Lower leg skin (tissue), 3 donors: ENCODE measurements around the gene NMUR1.

Experiments used
- CTCF ChIP-seq, 3 donors: fragments of 450-650 bp; IDR thresholded peaks; one replicate each; pipeline ENCODE4 v1.5.1; 2016; ENCODE audit warnings: antibody characterized with exemption in 3 of 3, mild to moderate bottlenecking in 3 of 3, moderate library complexity in 2 of 3
- POLR2A ChIP-seq, 2 donors: fragments of 450-650 bp; IDR thresholded peaks; one replicate each; pipeline ENCODE4 v1.6.1; 2016 to 2017; ENCODE audit warnings: antibody characterized with exemption in 2 of 2, mild to moderate bottlenecking in 1 of 2, moderate library complexity in 1 of 2

GRCh38 chr2:231579560-231579959 is 49.3 kb upstream of the NMUR1 start:
- TF ChIP-seq CTCF (IDR thresholded peaks at IDR 0.05) (peak in 1 of 3 donors; percentile 47), POLR2A (IDR thresholded peaks at IDR 0.05) (no peak)
